K562 (cell line): ENCODE measurements around the gene LOXHD1.

Experiments
- CTCF ChIP-seq, 3 experiments: IDR thresholded peaks in 2 of 3; conservative IDR thresholded peaks in 1 of 3; 2 replicates each; pipeline ENCODE4 v1.5.1; 2011 to 2012; ENCODE audit warnings: low read length in 3 of 3, mild to moderate bottlenecking in 3 of 3, control low read depth in 2 of 3, improper control_type of control experiment in 1 of 3, inconsistent platforms in 1 of 3, low read depth in 1 of 3, mixed read lengths in 1 of 3, moderate library complexity in 1 of 3; ENCODE audit not compliant: insufficient read depth in 2 of 3
- EP300 ChIP-seq: IDR thresholded peaks from 2 replicates; pipeline ENCODE4 v1.6.1; 2012; ENCODE audit warnings: low read length, improper control_type of control experiment
- FOXK2 ChIP-seq, 2 experiments: fragments of 450-650 bp; IDR thresholded peaks in 1 of 2; conservative IDR thresholded peaks in 1 of 2; 2 replicates each; pipeline ENCODE4 v1.6.1; 2016; ENCODE audit warnings: low read depth in 2 of 2, mild to moderate bottlenecking in 1 of 2
- YY1 ChIP-seq, 3 experiments: IDR thresholded peaks; 2 replicates each; pipeline ENCODE4 v1.6.1; 2011; ENCODE audit warnings: low read length in 2 of 3, mild to moderate bottlenecking in 2 of 3, moderate library complexity in 2 of 3, borderline replicate concordance in 1 of 3, control low read depth in 1 of 3, low read depth in 1 of 3; ENCODE audit not compliant: insufficient read depth in 3 of 3, insufficient replicate concordance in 2 of 3, control insufficient read depth in 1 of 3, insufficient read length in 1 of 3; ENCODE audit errors: extremely low read depth in 1 of 3
- ZBED1 ChIP-seq: IDR thresholded peaks from 2 replicates; pipeline ENCODE4 v1.6.1; 2014

- TF ChIP-seq CTCF (IDR thresholded peaks at IDR 0.05 in 2 of 3, conservative IDR thresholded peaks at IDR 0.05 in 1 of 3; ENCODE audit: insufficient read depth in 2 of 3, low read depth in 1 of 3, low read length in 3 of 3): no peak
- no peak for TF ChIP-seq ZBED1
- TF ChIP-seq EP300: no peak
- no peak for TF ChIP-seq YY1 (IDR thresholded peaks at IDR 0.05; ENCODE audit: borderline replicate concordance in 1 of 3, control insufficient read depth in 1 of 3, extremely low read depth in 1 of 3, insufficient read depth in 3 of 3, insufficient read length in 1 of 3, insufficient replicate concordance in 2 of 3, low read depth in 1 of 3, low read length in 2 of 3)
- no peak for TF ChIP-seq FOXK2 (conservative IDR thresholded peaks at IDR 0.05 in 1 of 2, IDR thresholded peaks at IDR 0.05 in 1 of 2; ENCODE audit: low read depth in 2 of 2)
These were observed 47.2 kb upstream of the LOXHD1 start for GRCh38 chr18:46704189-46704588.
